H1 (cell line): ENCODE results near the gene EBPL. TPM values are rescaled to one million over a fixed set of nuclear protein-coding genes. Genes with fewer than 3 reads are reported as not detected.

Experiments used
- CHD1 ChIP-seq: IDR thresholded peaks from 2 replicates; pipeline ENCODE4 v1.6.1; 2012; ENCODE audit warnings: low read depth, low read length, improper control_type of control experiment
- EP300 ChIP-seq, 2 experiments: IDR thresholded peaks; 1 replicate in 1 of 2; 2 replicates in 1 of 2; pipeline ENCODE4 v1.6.1; 2011 to 2012; ENCODE audit warnings: low read depth in 2 of 2, low read length in 2 of 2, mild to moderate bottlenecking in 2 of 2, borderline replicate concordance in 1 of 2, inconsistent platforms in 1 of 2, moderate library complexity in 1 of 2
- GABPA ChIP-seq: IDR thresholded peaks from 2 replicates; pipeline ENCODE4 v1.6.1; 2011; ENCODE audit warnings: mild to moderate bottlenecking, low read length, moderate library complexity, borderline replicate concordance; ENCODE audit not compliant: insufficient read depth
- MAX ChIP-seq: IDR thresholded peaks from 2 replicates; pipeline ENCODE4 v1.6.1; 2012; ENCODE audit warnings: inconsistent platforms
- SIN3A ChIP-seq, 2 experiments: IDR thresholded peaks in 1 of 2; conservative IDR thresholded peaks in 1 of 2; 2 replicates each; pipeline ENCODE4 v1.6.1; 2011 to 2012; ENCODE audit warnings: low read length in 2 of 2, improper control_type of control experiment in 1 of 2, low read depth in 1 of 2, mild to moderate bottlenecking in 1 of 2
- SP4 ChIP-seq: IDR thresholded peaks from 2 replicates; pipeline ENCODE4 v1.6.1; 2012; ENCODE audit warnings: low read length, inconsistent platforms
- SRF ChIP-seq: IDR thresholded peaks from 2 replicates; pipeline ENCODE4 v1.6.1; 2011; ENCODE audit warnings: mild to moderate bottlenecking, low read depth, low read length, moderate library complexity
- TCF12 ChIP-seq: IDR thresholded peaks from 2 replicates; pipeline ENCODE4 v1.6.1; 2011; ENCODE audit warnings: low read depth, mild to moderate bottlenecking, low read length
- polyA plus RNA-seq, 7 experiments: library from polyadenylated mRNA; depleted of rRNA in 3 of 7; stranded (reverse) in 5 of 7; unstranded in 2 of 7; fragments of >200 nt in 5 of 7; fragments of 200-250 nt in 2 of 7; gene quantifications; 1 replicate in 5 of 7; 2 replicates in 1 of 7; 4 replicates in 1 of 7; pipeline versions ENCODE4 v1.2.1 to v1.2.3, GENCODE V29; 2011 to 2013; ENCODE audit warnings: missing spikeins in 2 of 7, mixed read lengths in 2 of 7
- total RNA-seq: library from RNA; stranded (reverse); fragmentation: NEBNext Ultra II Directional; extraction: Animal tissue kit (Norgen Biotek cat#: 25700); gene quantifications from 2 replicates; pipeline ENCODE4 v1.2.1, GENCODE V29; 2021

The EBPL gene
- total and polyA plus RNA-seq, 2 of the 8 experiments (the other 6 are each of a cell fraction or from before 2014, with no cell fraction given) = 130 to 204 TPM

GRCh38 chr13:49629196-49629938, 61.9 kb downstream of the EBPL start (continued):
- TF ChIP-seq GABPA (no peak), MAX (no peak), EP300 (IDR thresholded peaks at IDR 0.05; ENCODE audit: borderline replicate concordance in 1 of 2, low read depth in 2 of 2, low read length in 2 of 2) (no peak), SP4 (no peak), CHD1 (no peak), TCF12 (no peak), SRF (no peak), SIN3A (conservative IDR thresholded peaks at IDR 0.05 in 1 of 2, IDR thresholded peaks at IDR 0.05 in 1 of 2; ENCODE audit: low read depth in 1 of 2, low read length in 2 of 2) (no peak)
